Fibroblast of upper back skin (primary cell): ENCODE results near the gene PJVK.
"Not testable (repeated sequence)": the region's sequence is repeated elsewhere in the genome, so short reads cannot be mapped to it uniquely, and the experiment has no call there.

Source experiments
- DNase-seq: peaks from one replicate; pipeline ENCODE4 v3.0.0-alpha.2; 2013

PJVK gene

GRCh38 chr2:178450774-178451525 is at the start of gene PJVK, which contains the start of gene PRKRA:
Gene PJVK (plus strand): TSS chr2:178451378. CDS start chr2:178453410, 2,032 bp downstream.
Gene PRKRA (minus strand): TSS chr2:178451175. CDS start chr2:178451030, 145 bp downstream.
- peak; percentile 97 for DNase-seq

GRCh38 chr2:178401994-178402437 is 49.2 kb upstream of the PJVK start:
- DNase-seq: no peak

GRCh38 chr2:178403671-178404306 is 47.4 kb upstream of the PJVK start:
- no peak for DNase-seq

- DNase-seq: peak; percentile 59
These were observed 46.8 kb upstream of the PJVK start for GRCh38 chr2:178404368-178404767.

GRCh38 chr2:178409261-178409660 is 41.9 kb upstream of the PJVK start:
- no peak for DNase-seq

GRCh38 chr2:178412047-178412446 is 39.1 kb upstream of the PJVK start:
- no peak for DNase-seq

GRCh38 chr2:178412453-178412852 is 38.7 kb upstream of the PJVK start:
- DNase-seq: not testable (repeated sequence)

GRCh38 chr2:178413472-178414265 is 37.5 kb upstream of the PJVK start:
- peak; percentile 73 for DNase-seq

- DNase-seq: peak; percentile 95
These were observed 36.6 kb upstream of the PJVK start for GRCh38 chr2:178414266-178415247.

GRCh38 chr2:178415979-178416378 is 35.2 kb upstream of the PJVK start:
- no peak for DNase-seq

GRCh38 chr2:178417916-178418315 is 33.3 kb upstream of the PJVK start:
- no peak for DNase-seq

- no peak for DNase-seq
These were observed 32.8 kb upstream of the PJVK start for GRCh38 chr2:178418426-178418825.

- DNase-seq: peak; percentile 18
These were observed 32.1 kb upstream of the PJVK start for GRCh38 chr2:178419123-178419522.

- DNase-seq: no peak
These were observed 30.6 kb upstream of the PJVK start for GRCh38 chr2:178420463-178420999.

- no peak for DNase-seq
These were observed 29.1 kb upstream of the PJVK start for GRCh38 chr2:178422097-178422496.

GRCh38 chr2:178423746-178424145 is 27.4 kb upstream of the PJVK start:
- DNase-seq: not testable (repeated sequence)

GRCh38 chr2:178425255-178425827 is 25.8 kb upstream of the PJVK start:
- DNase-seq: no peak

- DNase-seq: no peak
These were observed 24.8 kb upstream of the PJVK start for GRCh38 chr2:178426388-178426787.

- DNase-seq: no peak
These were observed 23.7 kb upstream of the PJVK start for GRCh38 chr2:178427458-178427857.

GRCh38 chr2:178428396-178428806 is 22.8 kb upstream of the PJVK start:
- no peak for DNase-seq

- DNase-seq: no peak
These were observed 21.8 kb upstream of the PJVK start for GRCh38 chr2:178429336-178429735.
